GM18861 (cell line): ENCODE measurements around the gene CD44.

Experiments
- ATAC-seq: cut with Tn5 transposase; IDR thresholded peaks from one replicate; pipeline ENCODE4 v1.9.1; 2021; ENCODE audit not compliant: unreplicated experiment

CD44 gene

DNA sequence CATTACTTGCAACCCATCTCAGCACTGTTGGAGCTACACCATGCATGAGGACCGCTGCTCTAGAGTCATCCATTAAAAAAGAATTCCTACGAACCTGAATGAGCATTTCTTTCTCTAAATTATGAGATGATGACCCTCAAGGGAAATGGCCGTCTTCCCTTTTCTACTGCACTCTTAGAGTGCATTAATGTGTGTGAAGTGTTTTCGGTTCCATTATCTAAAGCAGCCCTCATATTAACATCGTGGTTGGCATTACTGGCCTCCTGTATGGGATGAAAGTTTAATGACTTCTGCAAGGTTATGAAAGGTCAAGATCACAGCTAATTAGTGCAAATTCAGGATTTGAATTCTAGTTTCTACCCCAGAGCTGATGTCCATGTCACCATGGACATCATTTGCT lies 16.7 kb downstream of the CD44 start:
- no peak for ATAC-seq

DNA sequence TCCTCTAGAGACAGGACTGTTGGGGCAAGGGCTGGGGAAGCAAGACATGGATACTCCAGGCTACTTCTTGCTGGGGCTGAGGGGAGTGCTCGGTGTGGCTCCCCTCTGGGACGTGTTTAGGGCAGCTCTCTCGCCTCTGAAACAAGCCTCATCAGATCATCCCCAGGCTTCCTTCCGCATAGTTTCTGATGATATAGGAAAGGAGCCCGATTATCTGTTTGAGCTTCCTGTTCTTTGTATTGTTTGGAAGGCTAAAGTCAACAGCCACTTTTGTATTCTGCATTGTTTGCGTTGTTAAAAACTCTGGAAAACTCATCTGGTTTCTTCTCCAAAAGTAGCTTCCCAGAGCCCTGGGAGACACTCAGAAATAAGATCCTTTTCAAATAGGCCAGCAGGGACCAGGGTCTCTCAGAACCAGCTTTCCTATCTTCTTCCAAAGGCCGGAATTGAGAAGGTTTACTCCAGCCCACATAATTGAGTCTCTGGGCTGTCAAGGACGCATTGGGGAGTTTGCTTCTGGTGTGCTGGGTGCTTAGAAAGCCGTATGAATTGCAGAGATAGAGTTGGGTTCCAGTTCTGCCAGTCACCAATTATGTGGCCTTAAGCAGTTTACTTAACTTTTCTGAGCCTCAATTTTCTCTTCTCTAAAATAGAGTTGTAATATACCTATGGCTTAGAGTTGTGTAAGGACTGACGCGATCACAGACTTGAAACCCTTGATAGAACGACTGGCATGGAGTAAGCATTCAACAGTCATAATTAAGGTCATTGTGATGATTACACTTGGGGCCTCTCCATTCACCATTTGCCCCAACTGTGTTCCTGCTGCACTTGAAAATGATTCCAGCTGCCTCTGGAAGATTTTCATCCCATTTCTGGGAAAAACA lies 19.1 kb downstream of the CD44 start:
- ATAC-seq = no peak

DNA sequence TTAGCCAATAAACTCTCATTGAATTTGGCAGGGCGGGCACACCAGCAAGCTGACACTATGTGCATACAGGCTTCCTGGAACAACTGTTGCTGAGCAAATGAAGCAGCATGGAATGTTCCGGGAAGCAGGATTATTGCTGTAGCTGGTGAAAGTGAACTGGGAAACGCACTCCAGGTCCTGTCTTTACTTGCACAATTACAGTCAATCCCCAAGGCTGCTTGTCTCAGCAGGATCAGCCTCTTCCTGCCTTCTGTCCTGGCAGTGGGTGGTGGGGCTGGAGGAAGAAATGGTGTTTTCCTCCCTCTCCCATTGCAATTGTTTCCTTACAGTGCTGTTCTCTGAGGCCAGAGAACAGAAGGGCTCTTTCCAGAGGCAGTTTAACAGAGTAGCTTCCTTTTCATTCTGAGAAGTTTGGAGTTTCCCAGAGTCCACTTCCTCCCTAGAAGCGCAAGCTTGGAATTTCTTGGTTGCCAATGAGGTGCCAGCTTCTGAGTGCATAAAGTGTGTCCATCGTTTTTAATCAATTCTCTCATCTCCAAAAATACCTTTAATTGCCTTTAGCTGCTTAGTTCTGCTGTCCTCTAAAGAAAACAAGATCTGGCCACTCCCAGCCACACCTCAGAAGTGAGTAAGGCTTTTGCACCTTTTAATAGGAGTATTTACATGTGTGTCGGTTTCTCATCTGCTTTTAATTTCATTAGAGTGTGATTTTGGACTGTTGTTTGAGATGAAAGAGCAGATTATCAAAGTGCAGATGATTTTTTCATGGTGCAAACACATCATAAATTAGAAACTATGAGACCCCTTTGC lies 19.9 kb downstream of the CD44 start:
- ATAC-seq = no peak

DNA sequence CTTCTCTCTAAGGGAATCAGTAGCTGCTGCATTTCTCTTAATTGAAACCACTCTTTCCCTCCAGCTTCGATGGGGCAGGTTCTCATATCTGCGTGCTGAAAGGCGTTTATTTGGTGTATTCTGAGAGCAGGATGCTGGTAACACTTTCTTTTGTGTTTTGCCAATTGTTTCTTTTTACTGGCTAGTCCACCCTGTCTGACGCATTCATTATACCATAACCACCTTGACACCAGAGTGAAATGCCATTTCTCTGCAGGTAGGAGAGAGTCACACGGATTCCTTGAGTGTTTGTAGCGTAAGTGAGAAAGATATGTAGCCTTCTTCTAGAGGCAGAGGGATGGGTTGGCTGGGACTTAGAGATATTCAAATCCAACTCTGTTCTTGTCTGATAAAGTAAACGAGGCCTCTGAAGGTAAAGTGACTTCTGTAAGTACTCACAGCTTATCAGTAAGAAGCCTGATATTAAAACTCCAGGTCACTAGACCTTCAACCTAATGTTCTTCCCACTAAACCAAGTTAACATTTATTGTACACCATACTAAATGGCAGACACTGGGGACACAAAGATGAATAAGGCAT lies 21.4 kb downstream of the CD44 start:
- ATAC-seq = no peak

DNA sequence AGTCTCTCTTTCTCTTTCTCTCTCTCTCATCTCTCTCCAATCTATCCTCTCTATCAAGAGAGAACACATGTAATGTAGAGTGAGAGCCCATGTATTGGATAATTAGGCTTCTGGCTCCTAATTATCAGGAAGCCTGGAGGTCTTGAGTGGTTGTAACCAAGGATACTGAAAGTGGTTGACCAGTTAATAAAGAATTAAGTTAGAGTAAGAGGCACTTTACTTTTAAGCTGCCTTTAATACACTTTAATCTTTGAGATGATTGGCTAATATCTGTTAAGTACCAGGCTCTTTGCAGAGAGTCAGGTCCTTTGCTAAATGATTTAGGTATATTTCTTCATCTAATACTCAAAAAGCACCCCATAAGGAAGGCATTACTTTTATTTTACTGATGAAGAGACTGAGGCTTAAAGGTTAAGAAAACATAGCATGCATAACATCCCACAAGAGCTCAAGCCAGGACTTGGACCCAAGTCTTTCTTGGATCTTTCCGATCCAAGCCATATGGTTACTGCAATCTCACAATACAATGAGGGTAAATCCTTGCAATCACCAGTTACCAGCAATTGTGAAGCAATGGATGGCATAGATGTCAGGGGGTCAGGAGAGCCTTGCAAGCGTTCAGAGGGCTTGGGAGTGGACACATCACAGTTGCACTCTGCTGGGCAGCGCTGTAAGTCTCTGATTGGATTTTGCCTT lies 22.1 kb downstream of the CD44 start:
- no peak for ATAC-seq

DNA sequence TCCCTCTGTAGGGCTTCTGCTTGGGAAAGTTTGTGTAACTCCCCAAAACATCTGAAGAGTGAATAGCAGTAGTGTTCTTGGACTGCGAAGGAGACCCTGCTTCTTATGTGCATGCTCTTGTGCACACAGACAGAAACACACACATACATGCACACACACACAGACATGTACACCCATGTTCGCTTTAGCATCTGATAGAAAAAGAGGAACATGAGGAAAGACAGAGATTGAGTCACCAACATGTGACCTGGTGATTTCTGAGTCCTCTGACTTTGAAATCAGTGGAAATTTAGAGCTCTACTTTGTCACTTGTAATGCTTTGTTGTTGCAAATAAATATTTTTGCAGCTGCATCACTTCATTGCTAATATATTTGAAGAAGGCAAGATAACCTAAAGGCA lies 23.8 kb downstream of the CD44 start:
- no peak for ATAC-seq

DNA sequence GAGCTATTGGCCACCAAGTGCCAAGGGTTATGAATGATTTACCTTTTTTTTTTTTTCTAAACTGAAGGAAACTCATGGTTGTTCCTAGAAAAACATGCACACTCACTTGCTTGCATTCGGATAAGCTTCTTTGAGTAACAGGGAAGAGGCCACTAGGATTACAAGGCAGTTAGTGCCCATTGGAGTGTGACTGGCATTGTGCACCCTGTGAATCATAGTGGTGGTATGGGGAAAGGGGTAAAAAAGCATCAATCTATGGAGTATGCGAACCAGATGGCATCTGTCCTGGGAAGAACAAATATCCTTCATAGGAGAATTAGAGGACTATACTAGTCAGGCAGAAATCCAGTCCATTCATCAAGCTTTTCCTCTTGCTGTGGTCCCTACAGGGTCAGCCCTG lies 24.2 kb downstream of the CD44 start:
- no peak for ATAC-seq

DNA sequence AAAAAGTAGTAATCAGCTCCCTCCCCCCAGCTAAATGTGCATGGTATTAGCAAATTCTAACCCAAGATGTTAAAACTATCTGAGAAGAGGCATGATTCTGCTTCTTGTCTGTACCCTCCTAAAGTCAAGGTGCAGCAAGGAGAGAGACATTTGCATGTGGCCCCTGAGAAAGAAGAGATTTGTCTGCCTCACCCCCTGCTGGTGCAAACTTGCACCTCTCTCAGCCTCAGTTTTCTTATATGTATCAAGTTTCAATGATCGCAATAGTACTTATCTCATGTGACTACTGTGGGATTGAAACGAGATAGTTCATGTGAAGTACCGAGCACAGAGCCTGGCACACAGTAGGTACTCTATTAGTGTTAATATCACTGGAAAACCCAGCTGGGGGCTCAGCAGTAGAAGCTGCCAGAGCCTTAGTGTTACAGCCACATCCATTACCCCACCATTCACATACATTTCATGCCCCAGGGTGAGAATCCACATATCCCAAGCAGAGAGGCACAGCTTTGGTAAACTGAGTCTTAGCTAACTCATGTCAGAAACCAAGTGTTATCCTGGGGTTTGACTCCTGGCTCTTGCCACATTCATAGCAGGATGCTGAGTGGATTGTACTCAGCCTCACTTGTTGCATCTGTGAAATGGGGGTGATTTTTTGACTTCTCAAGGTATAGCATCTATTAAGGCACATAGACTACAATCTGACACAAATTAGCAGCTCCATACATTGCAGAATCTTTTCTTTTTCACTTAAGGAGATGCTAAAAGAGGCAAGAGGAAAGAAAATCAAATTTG lies 24.9 kb downstream of the CD44 start:
- no peak for ATAC-seq

DNA sequence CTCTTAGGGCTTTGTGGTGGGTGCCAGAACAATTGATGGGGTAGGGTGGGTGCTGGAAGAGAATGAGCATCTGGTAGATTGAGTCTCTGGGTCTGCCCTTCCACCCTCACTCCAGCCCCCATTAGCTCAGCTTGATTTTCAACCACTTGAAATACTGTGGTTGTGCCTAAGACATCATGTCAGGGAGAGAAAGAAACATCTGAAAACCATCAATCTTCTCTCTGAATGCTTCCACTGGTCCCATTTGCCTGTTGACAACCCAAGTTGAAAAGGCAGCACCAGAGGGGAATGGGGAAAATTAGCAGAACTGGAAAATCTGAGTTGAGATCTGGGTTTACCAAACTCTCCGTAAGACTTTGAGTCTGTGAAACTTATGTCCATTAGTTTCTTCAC lies 26.1 kb downstream of the CD44 start:
- no peak for ATAC-seq

DNA sequence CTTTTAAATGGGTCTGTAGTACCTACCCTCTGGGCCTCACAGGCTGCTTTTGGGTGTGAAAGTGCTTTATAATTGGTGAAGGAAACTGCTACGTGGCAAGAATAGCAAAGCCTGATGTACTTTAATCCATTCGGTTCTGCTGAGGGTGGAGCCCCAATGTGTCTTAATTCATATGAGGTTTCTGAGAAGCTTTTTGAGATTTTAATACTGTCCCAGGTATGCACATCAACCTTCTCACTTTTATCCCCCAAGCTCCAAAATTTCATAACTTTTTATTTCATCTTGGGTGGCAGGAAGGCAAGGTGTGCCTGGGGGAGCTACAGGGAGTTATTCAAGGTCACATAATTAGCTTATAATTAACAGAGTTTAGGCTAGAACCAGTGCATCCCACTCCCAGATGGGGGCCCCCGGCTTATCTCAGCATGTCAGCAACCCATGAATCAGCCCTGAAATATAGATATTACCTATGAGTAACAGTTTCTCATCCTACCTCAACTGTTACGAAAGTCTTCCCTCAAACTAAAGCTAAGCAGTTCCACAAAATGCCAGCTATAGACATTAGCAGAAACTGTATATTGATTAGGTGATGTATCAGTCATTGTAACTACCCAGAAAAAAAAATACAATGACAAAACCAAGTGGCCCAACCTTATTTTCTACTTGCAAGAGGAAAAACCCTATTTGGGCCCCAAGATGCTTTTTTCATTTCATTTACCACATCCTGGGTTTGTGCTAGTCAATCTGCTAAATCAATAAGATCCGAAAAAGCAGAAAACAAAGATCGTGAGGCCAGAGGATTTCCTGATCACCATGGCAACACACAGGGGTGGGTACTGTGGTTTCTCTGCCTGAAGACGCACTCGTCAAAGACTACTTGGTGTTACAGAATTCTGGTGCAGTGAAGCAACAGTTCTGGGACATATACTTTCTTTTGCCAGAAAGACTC lies 26.7 kb downstream of the CD44 start:
- peak; percentile 70 for ATAC-seq

DNA sequence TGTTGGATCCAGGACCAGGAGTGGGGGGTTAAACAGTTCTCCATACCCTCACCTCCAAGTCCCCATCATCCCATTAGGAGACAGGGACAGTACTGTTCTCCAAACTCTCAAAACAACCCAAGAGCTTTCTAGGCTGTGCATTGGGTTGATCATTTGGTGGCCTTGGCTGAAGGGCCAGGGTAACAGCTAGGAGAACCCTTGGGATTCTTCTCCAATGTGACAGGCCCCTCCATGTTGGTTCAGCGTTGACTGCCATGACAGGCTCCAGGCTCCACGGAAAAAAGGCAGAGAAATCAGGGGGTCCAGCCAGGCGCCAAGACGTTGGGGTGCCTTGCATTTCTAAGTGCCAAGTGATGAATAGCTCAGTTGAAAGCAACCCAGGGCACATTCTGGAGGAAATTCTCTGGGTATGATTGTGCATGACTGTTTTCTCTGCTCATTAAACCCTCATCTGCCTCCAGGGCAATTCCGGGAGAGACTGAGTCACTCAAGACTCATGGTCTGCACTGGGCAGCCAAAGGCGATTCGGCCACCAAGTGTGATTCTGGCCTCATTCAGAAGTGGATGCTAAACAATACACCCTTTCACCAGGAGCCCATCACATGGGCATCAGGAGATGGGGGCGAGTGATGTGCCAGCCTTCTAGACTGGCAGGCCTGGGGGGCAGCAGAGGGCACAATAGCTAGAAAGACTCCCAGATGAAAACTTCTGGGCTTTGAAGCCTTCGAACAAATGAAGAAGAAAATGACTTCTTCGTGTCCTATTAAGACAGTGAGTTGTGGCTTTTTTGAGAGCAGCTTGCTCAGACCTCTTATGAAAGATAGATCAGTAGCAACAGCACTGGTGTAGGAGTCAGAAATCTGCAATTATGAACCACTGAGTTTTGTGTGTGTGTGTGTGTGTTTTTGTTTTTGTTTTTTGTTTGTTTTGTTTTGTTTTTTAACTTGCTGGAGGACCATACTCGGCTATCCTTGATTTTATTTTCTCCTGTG lies 27.7 kb downstream of the CD44 start:
- ATAC-seq = no peak

DNA sequence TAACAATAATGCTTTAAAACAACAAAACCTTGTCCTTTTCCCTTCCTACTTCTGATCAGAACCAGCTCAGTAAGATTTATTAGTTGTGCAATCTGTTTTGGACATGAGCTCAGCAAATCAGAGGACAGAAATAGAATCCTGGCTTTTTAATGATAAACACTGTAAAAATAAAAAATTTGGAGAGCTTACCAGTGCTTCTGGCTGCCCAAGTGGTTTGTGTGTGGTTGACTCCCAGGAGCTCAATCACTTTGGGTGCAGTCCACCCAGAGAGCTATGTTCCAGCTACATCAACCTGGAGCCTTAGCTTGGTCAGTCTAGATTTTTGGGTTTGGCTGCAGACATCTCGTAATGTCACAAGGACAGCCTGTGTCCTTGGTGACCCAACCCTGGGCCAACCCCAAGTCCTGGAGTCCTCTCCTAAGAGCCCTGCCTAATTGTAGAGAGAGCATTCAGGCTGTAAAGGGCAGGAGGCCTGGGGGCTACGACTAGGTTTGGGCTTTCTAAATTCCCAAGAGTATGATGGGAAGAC lies 28.5 kb downstream of the CD44 start:
- no peak for ATAC-seq

DNA sequence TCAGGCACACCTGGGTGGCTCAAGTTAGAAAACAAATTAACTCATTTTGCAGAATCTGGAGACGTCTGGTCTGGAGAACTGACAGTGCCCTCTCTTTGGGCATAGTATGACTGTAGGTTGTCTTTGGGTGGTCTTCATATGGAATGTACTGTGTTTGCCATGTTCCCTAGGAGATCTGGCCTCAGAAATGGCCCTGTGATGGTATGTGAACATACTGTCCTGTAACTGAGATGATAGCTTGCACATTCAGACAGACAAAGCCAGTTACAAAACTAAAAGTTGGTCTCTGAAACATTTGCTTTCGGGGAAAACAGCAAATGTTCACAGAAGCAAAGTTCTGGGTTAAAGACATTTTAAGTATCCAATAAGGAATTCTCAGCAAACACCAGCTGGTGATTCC lies 29.7 kb downstream of the CD44 start:
- ATAC-seq = no peak

DNA sequence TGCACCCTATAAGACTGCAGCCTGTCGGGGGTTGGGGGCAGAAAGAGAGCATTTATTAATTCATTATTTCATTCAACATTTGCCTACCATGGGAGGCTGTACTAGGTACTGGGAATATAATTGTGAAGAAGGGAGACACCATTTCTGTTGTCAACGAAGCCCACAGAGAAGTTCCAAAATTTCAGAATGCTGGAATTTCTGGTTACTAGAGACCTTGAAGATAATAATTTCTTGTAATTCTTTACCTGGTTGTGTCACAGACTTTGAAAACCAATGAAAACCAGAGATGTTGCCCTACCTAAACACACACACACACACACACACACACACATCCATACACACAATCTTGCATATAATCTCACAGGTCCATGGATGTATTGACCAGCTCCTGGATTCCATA lies 30.1 kb downstream of the CD44 start:
- no peak for ATAC-seq

DNA sequence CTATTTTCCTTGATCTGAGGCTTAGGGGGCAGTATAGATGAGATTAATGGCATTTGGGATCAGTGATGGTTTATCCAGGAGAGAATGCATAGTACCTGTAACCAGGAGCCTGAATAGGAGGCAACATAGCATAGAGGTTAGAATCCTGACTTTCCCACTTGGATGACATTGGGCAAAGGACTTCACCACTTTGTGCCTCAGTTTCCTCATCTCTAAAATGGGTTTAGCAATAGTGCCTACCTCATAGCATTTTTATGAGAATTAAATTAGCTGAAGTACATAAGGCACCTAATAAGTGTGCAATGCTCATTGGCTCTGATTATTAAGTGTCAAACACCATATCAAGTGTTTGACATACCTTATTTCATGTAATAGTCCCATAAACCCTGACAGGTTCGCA lies 30.8 kb downstream of the CD44 start:
- no peak for ATAC-seq

DNA sequence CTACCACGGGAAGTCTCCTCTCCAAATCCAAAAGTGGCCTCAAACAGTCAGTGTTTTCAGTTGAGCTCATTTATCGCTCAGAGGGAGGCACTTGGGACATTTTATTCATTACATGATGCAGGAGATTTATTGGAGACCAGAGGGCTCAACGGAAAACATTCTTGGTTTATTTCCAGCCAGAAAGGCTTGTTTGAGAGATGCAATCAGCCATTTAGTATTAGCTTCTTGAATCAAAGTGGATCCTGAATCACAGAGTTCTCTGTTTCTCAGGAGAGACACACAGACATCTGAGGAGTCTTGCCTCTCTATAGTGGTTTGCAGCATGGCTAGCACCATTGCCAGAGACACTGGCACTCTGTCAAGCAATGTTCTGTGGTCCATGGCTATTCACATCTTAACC lies 31.5 kb downstream of the CD44 start:
- ATAC-seq = no peak

DNA sequence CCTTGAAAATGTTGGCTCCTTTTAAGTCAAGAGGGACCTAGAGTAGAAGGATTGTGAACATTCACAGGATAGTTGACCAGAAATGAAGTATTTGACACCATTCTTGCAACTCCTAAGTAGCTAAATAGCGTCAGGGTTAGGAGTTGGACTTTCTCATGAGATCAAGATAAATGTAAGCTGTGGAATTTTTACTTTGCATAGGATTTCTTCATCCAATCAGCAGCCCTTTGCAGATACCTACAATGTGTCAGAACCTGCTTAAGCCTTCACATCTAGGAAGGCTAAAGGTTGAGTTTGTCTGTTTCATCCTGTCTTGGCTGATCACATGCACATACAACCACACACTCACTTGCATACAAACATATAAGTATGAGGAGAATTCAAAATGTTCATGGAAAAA lies 32.3 kb downstream of the CD44 start:
- no peak for ATAC-seq

DNA sequence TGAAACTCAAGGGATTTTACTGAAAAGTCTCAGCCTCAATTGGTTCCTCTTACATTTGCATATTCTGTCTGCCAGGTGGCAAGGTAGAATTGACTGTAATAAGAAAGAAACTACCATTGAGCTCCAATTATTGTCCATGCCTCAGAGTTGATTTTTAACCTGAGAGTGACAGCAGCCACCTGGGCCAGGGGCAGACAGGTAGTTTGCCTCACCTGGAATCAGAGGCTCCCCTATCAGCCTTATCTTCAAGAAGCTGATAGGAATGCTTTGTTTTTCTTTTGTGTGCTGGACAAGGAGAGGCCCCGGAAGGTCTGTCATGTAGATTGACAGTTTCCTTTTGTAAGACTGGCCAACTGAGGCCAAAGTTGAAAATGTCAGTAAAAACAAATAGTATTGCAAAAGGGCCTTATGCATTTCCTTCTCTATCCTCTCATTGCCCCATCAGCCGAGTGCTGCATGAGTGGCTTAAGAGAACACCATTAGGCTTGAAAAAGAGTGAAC lies 34.1 kb downstream of the CD44 start:
- ATAC-seq = peak; percentile 49
